Measurements from ENCODE around the gene ACTRT2.

The ACTRT2 gene

GRCh38 chr1:3069491-3070308 is 48.4 kb downstream of the ACTRT2 start:
- peak; percentile 27 for DNase-seq (ENCODE audit: low spot score)

DNA sequence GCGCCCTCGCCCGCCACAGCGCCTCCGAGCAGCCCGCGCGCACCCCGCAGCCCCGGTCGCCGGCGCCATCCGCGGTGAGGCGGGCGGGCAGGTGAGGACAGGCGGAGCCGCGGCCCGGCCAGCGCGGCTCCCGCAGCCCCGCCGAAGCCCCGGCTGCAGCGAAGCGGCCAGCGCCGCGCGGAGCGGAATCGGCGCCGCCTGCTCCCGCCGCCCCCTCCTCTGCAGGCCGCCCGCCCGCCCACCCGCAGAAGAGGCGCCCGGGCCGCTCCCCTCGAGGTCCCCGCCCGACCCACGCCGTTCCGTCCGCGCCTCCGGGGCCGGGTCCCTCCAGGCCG is 49.0 kb downstream of the ACTRT2 start:
- DNase-seq (ENCODE audit: low spot score) = no peak

GRCh38 chr1:3070644-3071564 is 49.6 kb downstream of the ACTRT2 start:
- DNase-seq (ENCODE audit: low spot score) = no peak

- DNase-seq (ENCODE audit: low spot score) = no peak
These were observed 50.5 kb downstream of the ACTRT2 start for GRCh38 chr1:3071565-3072390.

Data from LoVo (cell line).